Upper lobe of right lung (tissue), 1 donor: ENCODE results near the gene FGD6. TPM values are rescaled to one million over a fixed set of nuclear protein-coding genes. Genes with fewer than 3 reads are reported as not detected.

Experiments used
- ATAC-seq: fragments of 200-7000 bp; cut with Tn5 transposase; one replicate; pipeline ENCODE4 v1.9.1; 2020; ENCODE audit warnings: mild to moderate bottlenecking, moderate library complexity
- DNase-seq: peaks from one replicate; pipeline ENCODE4 v3.0.0-alpha.2; 2020
- H3K27ac ChIP-seq: fragments of 200-600 bp; one replicate; pipeline ENCODE4 v1.8.0; 2022
- H3K27me3 ChIP-seq: fragments of 200-600 bp; one replicate; pipeline ENCODE4 v1.8.0; 2022; ENCODE audit warnings: mild to moderate bottlenecking
- H3K36me3 ChIP-seq: fragments of 200-600 bp; one replicate; pipeline ENCODE4 v1.8.0; 2022
- H3K4me1 ChIP-seq: fragments of 200-600 bp; one replicate; pipeline ENCODE4 v1.8.0; 2022
- H3K4me3 ChIP-seq: fragments of 200-600 bp; one replicate; pipeline ENCODE4 v1.8.0; 2022; ENCODE audit warnings: mild to moderate bottlenecking
- H3K9me3 ChIP-seq: fragments of 200-600 bp; one replicate; pipeline ENCODE4 v1.8.0; 2022
- intact Hi-C: fragments of 100-400 bp; cut with DNase I; formaldehyde crosslinking; loops from one replicate; pipeline ENCODE4 v1.11.0; 2022
- total RNA-seq: library from RNA; stranded (reverse); fragmentation: NEBNext Ultra II Directional; extraction: Animal tissue kit (Norgen Biotek cat#: 25700); gene quantifications from one replicate; pipeline ENCODE4 v1.2.1, GENCODE V29; 2021
- TF ChIP-seq, protein P1 (sequence below): fragments of 200-600 bp; IDR thresholded peaks from one replicate; pipeline ENCODE4 v1.8.0; 2022; ENCODE audit warnings: antibody characterized with exemption
- donor health status: DM: no; HTN: yes; CAD: no; lungs with severe emphysema.

The FGD6 gene
- total RNA-seq, 1 donor from 2014 or later = 28.8 TPM

DNA sequence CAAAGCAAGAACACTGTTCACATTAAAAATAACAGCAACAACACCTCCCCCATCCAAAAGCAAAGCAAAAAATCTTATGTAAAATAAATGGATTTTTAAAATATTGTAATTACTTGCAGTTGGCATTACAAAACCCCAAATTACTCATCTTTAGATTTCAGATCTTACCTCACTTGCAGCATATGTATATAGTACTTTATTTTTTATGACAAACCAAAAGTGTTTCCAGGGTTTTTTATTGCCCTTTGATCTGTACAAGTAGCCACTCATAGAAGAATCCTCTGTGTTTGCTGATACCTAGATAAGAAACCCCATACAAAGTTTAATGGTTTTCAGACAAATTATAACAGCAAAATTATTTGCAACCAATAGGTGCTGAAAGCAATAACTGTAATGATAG is 131.7 kb downstream of the FGD6 start:
- H3K27ac ChIP-seq = no peak overlapping the region
- TF ChIP-seq, protein P1, sequence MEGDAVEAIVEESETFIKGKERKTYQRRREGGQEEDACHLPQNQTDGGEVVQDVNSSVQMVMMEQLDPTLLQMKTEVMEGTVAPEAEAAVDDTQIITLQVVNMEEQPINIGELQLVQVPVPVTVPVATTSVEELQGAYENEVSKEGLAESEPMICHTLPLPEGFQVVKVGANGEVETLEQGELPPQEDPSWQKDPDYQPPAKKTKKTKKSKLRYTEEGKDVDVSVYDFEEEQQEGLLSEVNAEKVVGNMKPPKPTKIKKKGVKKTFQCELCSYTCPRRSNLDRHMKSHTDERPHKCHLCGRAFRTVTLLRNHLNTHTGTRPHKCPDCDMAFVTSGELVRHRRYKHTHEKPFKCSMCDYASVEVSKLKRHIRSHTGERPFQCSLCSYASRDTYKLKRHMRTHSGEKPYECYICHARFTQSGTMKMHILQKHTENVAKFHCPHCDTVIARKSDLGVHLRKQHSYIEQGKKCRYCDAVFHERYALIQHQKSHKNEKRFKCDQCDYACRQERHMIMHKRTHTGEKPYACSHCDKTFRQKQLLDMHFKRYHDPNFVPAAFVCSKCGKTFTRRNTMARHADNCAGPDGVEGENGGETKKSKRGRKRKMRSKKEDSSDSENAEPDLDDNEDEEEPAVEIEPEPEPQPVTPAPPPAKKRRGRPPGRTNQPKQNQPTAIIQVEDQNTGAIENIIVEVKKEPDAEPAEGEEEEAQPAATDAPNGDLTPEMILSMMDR = no peak
- no peaks in the 10 kb centered on the region for H3K27me3 ChIP-seq

DNA sequence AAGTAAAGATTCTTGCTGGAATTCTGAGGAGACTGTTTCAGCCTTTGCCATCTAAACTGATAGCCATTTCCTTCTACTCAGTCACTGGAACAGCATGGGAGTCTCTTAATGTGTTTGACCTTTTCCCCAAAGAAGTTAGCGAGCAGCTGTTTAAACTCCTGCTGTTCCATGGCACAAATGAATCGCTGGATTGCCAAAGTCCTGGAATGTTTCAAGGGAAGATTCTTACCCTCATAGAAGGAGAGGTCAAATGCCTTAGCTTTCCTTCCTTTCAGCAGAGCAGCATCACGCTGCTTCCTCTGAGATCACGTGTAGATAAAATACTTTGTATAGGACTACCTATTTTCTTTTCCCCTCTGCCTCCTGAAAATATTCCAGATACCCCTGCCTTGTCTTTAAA is 133.3 kb downstream of the FGD6 start:
- ATAC-seq = peak; percentile 49
- no peak for DNase-seq
- Histone ChIP-seq H3K36me3 (peaks cover 26% of the 10 kb centered on the region), H3K4me1 (peaks cover 7% of the 10 kb centered on the region), H3K9me3 (no peaks in the 10 kb centered on the region), H3K4me3 (no peak overlapping the region), H3K27me3 (no peaks in the 10 kb centered on the region), H3K27ac (peak overlapping the region; percentile 43)
- TF ChIP-seq, protein P1 = no peak
- intact Hi-C loops = no loop called here

More for the DNA sequence above, 131.7 kb downstream of the FGD6 start:
- peaks cover 7% of the 10 kb centered on the region for H3K4me1 ChIP-seq
- ATAC-seq (no peak), DNase-seq (no peak)
- H3K36me3 ChIP-seq = peaks cover 36% of the 10 kb centered on the region
- H3K9me3 ChIP-seq = no peaks in the 10 kb centered on the region
- no peak overlapping the region for H3K4me3 ChIP-seq
- intact Hi-C loops = no loop called here

DNA sequence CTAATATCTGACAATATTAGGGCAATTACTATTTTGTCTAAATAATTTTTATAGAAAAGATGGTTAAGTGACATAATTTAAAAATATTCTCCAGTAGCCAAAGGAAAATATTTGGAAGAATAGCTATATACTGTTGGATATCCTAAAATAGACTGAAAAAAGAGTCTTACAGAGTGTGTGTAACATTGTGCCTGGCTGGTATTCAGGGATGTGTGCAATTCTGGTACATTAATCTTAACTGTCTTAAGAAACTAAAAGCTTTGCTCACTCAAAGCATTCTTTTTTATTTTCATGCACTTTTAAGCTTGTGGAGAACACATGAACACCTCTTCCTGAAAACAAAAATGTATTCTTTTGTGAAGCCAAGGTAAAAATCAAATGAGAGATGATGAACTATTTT is 133.8 kb downstream of the FGD6 start:
- TF ChIP-seq, protein P1 = no peak
- Histone ChIP-seq H3K36me3 (peaks cover 22% of the 10 kb centered on the region), H3K4me3 (no peak overlapping the region), H3K27ac (peak overlapping the region; percentile 20), H3K4me1 (peaks cover 7% of the 10 kb centered on the region), H3K27me3 (no peaks in the 10 kb centered on the region), H3K9me3 (no peaks in the 10 kb centered on the region)
- DNase-seq = no peak
- no peak for ATAC-seq
- intact Hi-C loops = no loop called here

DNA sequence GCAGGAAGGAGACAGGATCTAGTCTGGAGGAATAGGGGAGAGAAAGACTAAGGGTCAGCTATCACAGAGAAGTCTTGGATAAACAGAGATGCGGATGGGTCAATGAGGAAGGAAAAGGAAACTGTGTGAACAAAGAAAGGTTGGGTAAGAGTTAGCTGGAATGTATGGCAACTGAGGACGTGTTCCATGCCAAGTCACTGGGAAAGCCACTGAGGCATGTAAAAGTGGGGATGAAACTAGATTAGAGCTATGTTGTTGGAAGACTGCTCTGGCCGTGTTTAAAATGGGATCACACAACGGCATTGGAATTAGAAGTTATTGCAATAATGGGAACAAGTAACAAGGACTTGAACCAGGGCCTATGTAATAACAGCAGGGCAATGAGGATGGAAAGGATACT is 139.9 kb downstream of the FGD6 start:
- peaks cover 10% of the 10 kb centered on the region for H3K36me3 ChIP-seq
- H3K9me3 ChIP-seq = no peaks in the 10 kb centered on the region
- TF ChIP-seq, protein P1 = no peak
- H3K4me3 ChIP-seq = no peak overlapping the region
- H3K4me1 ChIP-seq = no peaks in the 10 kb centered on the region
- intact Hi-C loops = no loop called here
- H3K27ac ChIP-seq = no peak overlapping the region
- ATAC-seq (no peak), DNase-seq (no peak)
- no peaks in the 10 kb centered on the region for H3K27me3 ChIP-seq

DNA sequence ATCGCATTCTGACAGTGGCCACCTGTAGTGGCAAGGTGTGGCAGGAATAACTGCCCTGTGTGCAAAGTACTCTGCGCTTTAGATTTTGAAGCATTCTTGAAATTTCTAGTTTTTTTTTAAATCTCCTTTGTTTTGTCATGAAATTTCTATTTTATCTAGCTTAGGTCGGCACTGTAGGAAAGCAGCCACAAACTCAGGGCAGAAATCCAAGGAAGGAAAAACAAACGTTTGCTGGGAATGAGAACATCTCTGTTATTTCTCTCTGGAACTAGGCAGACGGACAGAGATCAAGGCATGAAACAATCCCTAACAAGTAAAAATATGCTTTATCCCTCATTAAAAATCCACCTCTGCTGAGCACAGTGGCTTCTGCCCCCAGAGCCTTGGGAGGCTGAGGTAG is 142.5 kb downstream of the FGD6 start:
- no peaks in the 10 kb centered on the region for H3K9me3 ChIP-seq
- DNase-seq (no peak), ATAC-seq (no peak)
- peaks cover 10% of the 10 kb centered on the region for H3K36me3 ChIP-seq
- no peaks in the 10 kb centered on the region for H3K27me3 ChIP-seq
- peak overlapping the region; percentile 14 for H3K27ac ChIP-seq
- intact Hi-C loops = no loop called here
- H3K4me1 ChIP-seq = no peaks in the 10 kb centered on the region
- TF ChIP-seq, protein P1 = no peak
- H3K4me3 ChIP-seq = no peak overlapping the region
